Mucosa of gallbladder (tissue), 1 donor: ENCODE data around the gene EFCAB14. TPM values are rescaled to one million over a fixed set of nuclear protein-coding genes. Genes with fewer than 3 reads are reported as not detected.
"Not testable (repeated sequence)": the region's sequence is repeated elsewhere in the genome, so short reads cannot be mapped to it uniquely, and the experiment has no call there.

ENCODE experiments used
- DNase-seq: peaks from one replicate; pipeline ENCODE4 v3.0.0-alpha.2; 2020; ENCODE audit warnings: low spot score
- total RNA-seq: library from RNA; stranded (reverse); gene quantifications from one replicate; pipeline ENCODE4 v1.2.1, GENCODE V29; 2021
- donor health status: DM: no; HTN: no; CAD: no.

The EFCAB14 gene
- total RNA-seq, 1 donor from 2014 or later = 128 TPM

- DNase-seq = no peak
Measured at GRCh38 chr1:46686255-46686654, 32.7 kb downstream of the EFCAB14 start.

GRCh38 chr1:46684670-46685069 lies 34.2 kb downstream of the EFCAB14 start:
- no peak for DNase-seq

GRCh38 chr1:46682064-46682463 lies 36.9 kb downstream of the EFCAB14 start:
- DNase-seq = no peak

- DNase-seq = no peak
Measured at GRCh38 chr1:46681333-46682034, 37.4 kb downstream of the EFCAB14 start.

GRCh38 chr1:46679789-46680573 lies 38.9 kb downstream of the EFCAB14 start:
- DNase-seq = no peak

- no peak for DNase-seq
Measured at GRCh38 chr1:46677339-46677738, 41.6 kb downstream of the EFCAB14 start.

GRCh38 chr1:46676531-46676930 lies 42.4 kb downstream of the EFCAB14 start:
- no peak for DNase-seq

- no peak for DNase-seq
Measured at GRCh38 chr1:46675549-46676314, 43.2 kb downstream of the EFCAB14 start.

GRCh38 chr1:46673749-46674182 lies 45.1 kb downstream of the EFCAB14 start:
- DNase-seq = no peak

GRCh38 chr1:46672696-46673095 lies 46.2 kb downstream of the EFCAB14 start:
- no peak for DNase-seq

GRCh38 chr1:46671554-46671953 lies 47.4 kb downstream of the EFCAB14 start, which contains the start of gene TEX38:
TSS of gene TEX38 (plus strand) at chr1:46671854. CDS start at chr1:46671935, 81 bp downstream.
- no peak for DNase-seq

- no peak for DNase-seq
Measured at GRCh38 chr1:46670134-46670533, 48.8 kb downstream of the EFCAB14 start.

GRCh38 chr1:46667782-46668760 lies 50.8 kb downstream of the EFCAB14 start, which contains the start of gene ATPAF1:
TSS of gene ATPAF1 (minus strand) at chr1:46668364. CDS start at chr1:46668322, 42 bp downstream.
- peak; percentile 50 for DNase-seq

- DNase-seq = no peak
Measured at GRCh38 chr1:46665983-46666382, 52.9 kb downstream of the EFCAB14 start.

- not testable (repeated sequence) for DNase-seq
Measured at GRCh38 chr1:46662919-46663318, 56.0 kb downstream of the EFCAB14 start.

- DNase-seq = not testable (repeated sequence)
Measured at GRCh38 chr1:46660116-46660515, 58.8 kb downstream of the EFCAB14 start.

- DNase-seq = no peak
Measured at GRCh38 chr1:46659307-46659870, 59.5 kb downstream of the EFCAB14 start.

GRCh38 chr1:46657775-46658174 lies 61.1 kb downstream of the EFCAB14 start:
- DNase-seq = no peak

- DNase-seq = no peak
Measured at GRCh38 chr1:46656643-46657042, 62.3 kb downstream of the EFCAB14 start.

- DNase-seq = no peak
Measured at GRCh38 chr1:46655848-46656247, 63.1 kb downstream of the EFCAB14 start.
